Mucosa of rectum (tissue), 2 donors: ENCODE measurements around the gene C3orf33.
A peak's percentile ranks its signal among the peaks of the same experiment; 100 is the strongest.

Source experiments
- H3K27ac ChIP-seq, 2 donors: one replicate each; pipeline ENCODE4 v1.7.0; 2013; ENCODE audit warnings: inconsistent platforms in 2 of 2, low read depth in 2 of 2, low read length in 2 of 2
- H3K27me3 ChIP-seq, 2 donors: one replicate each; pipeline ENCODE4 v1.7.0; 2013; ENCODE audit warnings: low read length in 2 of 2; ENCODE audit not compliant: control insufficient read depth in 2 of 2, insufficient read depth in 2 of 2
- H3K36me3 ChIP-seq, 2 donors: one replicate each; pipeline ENCODE4 v1.7.0; 2013; ENCODE audit warnings: low read length in 2 of 2; ENCODE audit not compliant: control insufficient read depth in 2 of 2, insufficient read depth in 2 of 2
- H3K4me1 ChIP-seq, 2 donors: one replicate each; pipeline ENCODE4 v1.7.0; 2013; ENCODE audit warnings: low read length in 2 of 2, mild to moderate bottlenecking in 1 of 2; ENCODE audit not compliant: control insufficient read depth in 2 of 2, insufficient read depth in 2 of 2
- H3K4me3 ChIP-seq, 2 donors: one replicate each; pipeline ENCODE4 v1.7.0; 2013; ENCODE audit warnings: low read length in 2 of 2
- H3K9ac ChIP-seq, 2 donors: one replicate each; pipeline ENCODE4 v1.7.0; 2013; ENCODE audit warnings: low read length in 2 of 2, low read depth in 1 of 2, mild to moderate bottlenecking in 1 of 2
- H3K9me3 ChIP-seq, 2 donors: one replicate each; pipeline ENCODE4 v1.7.0; 2013; ENCODE audit warnings: low read length in 2 of 2; ENCODE audit not compliant: control insufficient read depth in 2 of 2
- donor health status: healthy.
- donor health status: Normal muscosa, but diverticular disease.

The C3orf33 gene

GRCh38 chr3:155753038-155753639, 52.9 kb downstream of the C3orf33 start:
- no peak overlapping the region for H3K9ac ChIP-seq
- no peaks in the 10 kb centered on the region for H3K4me1 ChIP-seq
- no peak overlapping the region for H3K27ac ChIP-seq
- no peaks in the 10 kb centered on the region for H3K36me3 ChIP-seq
- no peaks in the 10 kb centered on the region for H3K27me3 ChIP-seq
- no peaks in the 10 kb centered on the region for H3K9me3 ChIP-seq
- no peak overlapping the region for H3K4me3 ChIP-seq

DNA sequence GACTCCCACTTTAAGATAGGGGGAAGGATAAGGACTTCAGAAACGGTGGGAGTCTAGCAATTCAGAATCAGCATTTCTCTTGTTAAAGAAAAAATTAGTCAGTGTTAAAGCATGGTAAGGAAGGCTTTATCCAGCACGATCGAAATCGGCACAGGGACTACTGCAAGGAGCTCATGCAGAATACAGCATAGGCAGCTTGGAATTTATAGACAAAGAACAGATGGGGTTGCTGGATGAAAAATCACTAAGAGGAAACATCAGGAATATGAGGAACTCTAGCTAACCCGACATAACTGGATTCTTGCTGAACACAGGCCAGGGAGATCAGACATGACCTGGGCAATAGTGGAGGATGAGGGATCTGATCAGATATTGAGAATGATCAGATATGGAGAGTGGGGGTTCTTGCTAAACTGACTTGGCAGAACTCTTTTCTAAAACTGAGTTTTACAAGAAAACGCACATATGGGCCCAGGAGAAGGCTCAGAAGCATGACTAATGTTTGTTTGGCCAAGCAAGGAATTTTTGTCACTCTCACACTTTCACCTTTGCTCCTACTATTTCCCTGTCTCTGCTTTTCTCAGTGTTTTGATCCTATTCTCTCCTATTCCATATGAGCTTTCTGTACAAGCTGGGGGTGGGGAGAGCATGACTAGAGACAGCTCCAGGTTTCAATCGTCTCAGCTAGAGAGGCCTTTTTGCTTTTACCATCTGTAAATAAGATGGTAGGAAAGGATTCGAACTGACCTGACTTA, 57.3 kb downstream of the C3orf33 start:
- Histone ChIP-seq H3K27me3 (no peaks in the 10 kb centered on the region), H3K36me3 (no peaks in the 10 kb centered on the region), H3K4me1 (peaks cover 3% of the 10 kb centered on the region in 2 donors), H3K9ac (no peak overlapping the region), H3K9me3 (no peaks in the 10 kb centered on the region), H3K4me3 (no peak overlapping the region), H3K27ac (no peak overlapping the region)

DNA sequence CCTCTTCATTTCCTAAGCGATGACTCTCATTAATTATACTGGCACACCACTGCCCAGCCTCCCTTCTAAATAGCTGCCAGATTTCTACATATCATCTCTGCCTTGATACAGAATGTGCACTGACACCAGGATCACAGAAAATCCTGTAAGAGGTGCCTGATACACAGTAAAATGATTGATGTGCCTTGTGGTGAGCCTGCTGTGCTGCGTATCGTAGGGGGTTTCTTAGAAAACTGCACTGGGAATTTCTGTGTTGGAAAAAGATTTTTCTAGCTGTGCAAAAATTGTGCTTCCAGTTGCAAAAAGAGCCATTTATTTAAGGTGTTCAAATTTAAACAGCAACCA, 58.2 kb downstream of the C3orf33 start:
- H3K27me3 ChIP-seq: no peaks in the 10 kb centered on the region
- H3K9ac ChIP-seq: no peak overlapping the region
- H3K36me3 ChIP-seq: no peaks in the 10 kb centered on the region
- H3K4me1 ChIP-seq: peaks cover 3% of the 10 kb centered on the region in 2 donors
- H3K27ac ChIP-seq: no peak overlapping the region
- H3K4me3 ChIP-seq: no peak overlapping the region
- no peaks in the 10 kb centered on the region for H3K9me3 ChIP-seq

DNA sequence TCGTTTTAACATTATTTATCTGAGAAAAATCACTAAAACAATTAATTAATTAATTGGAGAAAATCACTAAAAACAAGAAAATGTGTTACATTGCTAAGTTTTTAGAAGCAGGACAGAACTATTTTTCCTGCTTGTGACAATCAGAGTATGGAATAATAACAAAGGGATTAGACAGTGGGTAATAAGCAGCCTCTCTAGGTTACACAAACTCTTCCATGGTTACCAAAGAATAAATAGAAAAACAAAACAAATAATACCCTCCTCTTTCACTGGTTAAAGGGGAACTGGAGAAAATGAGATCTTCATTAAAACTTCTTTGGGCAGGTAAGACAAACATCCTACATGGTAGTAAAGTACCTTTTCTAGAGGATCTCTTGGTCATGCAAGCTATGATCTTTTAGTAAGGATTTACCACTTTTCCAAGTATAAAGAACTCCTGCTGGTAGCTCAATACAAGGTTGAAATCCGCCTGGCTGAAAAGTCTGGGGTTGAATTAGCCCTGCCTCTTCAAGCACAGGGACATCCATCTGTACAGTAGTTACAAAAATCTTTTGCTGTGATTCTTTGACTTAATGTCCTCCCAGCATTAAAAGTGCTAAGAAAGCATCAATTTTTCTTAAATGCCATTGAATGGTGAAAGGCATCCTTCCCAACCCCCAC, 58.7 kb downstream of the C3orf33 start:
- H3K36me3 ChIP-seq: no peaks in the 10 kb centered on the region
- H3K4me1 ChIP-seq: peaks cover 3% of the 10 kb centered on the region in 2 donors
- H3K4me3 ChIP-seq: no peak overlapping the region
- no peak overlapping the region for H3K9ac ChIP-seq
- no peak overlapping the region for H3K27ac ChIP-seq
- no peaks in the 10 kb centered on the region for H3K9me3 ChIP-seq
- no peaks in the 10 kb centered on the region for H3K27me3 ChIP-seq

- H3K36me3 ChIP-seq: no peaks in the 10 kb centered on the region
- peaks cover 3% of the 10 kb centered on the region in 2 donors for H3K4me1 ChIP-seq
- no peak overlapping the region for H3K27ac ChIP-seq
- no peaks in the 10 kb centered on the region for H3K27me3 ChIP-seq
- H3K9ac ChIP-seq: no peak overlapping the region
- H3K9me3 ChIP-seq: no peaks in the 10 kb centered on the region
- no peak overlapping the region for H3K4me3 ChIP-seq
Observed at GRCh38 chr3:155746703-155747102, 59.4 kb downstream of the C3orf33 start.

GRCh38 chr3:155745795-155746550, 60.1 kb downstream of the C3orf33 start:
- H3K27me3 ChIP-seq: no peaks in the 10 kb centered on the region
- H3K27ac ChIP-seq: no peak overlapping the region
- H3K4me1 ChIP-seq: peaks cover 3% of the 10 kb centered on the region in 2 donors
- H3K9me3 ChIP-seq: no peaks in the 10 kb centered on the region
- H3K9ac ChIP-seq: peak overlapping the region; percentile 14 to 36
- H3K4me3 ChIP-seq: peak overlapping the region; percentile 91 to 95
- H3K36me3 ChIP-seq: no peaks in the 10 kb centered on the region

DNA sequence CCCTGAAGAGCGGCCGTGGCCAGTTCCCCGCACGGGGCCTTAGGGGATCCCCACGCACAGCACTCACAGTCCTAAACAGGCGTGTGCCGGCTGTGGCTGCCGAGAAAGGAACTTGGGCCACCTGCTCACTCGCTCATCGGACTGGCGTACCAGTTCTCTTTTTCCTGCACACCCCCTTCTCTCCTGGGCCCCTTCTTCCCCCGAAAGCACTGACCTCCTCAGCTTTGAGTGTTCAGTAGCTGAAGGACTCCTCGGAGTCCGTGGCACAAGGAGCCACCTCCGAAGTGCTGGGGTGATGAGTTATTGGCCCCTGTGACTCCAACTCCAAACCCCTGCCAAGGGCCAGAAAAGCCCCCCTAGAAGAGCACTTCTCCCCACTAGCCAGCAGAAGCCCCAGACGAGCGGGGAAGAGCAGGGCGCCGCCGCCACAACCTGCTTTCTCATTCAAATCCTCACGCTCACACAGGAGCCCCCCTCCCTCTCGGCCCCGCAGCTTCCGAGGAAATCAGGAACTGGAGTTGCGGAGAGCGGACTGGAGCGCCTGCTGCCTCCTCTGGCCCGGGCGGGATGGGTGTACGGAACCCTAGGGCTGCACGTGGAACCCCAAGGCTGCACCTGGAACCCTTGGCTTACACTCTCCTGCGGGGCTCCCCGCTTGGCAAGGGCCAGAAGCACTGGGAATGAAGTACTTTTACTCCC, 61.3 kb downstream of the C3orf33 start, which contains the start of gene PLCH1:
Gene PLCH1, minus strand, starts transcription at position 446 of the 699 bp plus-strand sequence. CDS start 40,847 bp downstream, outside the sequence.
- Histone ChIP-seq H3K27me3 (no peaks in the 10 kb centered on the region), H3K36me3 (no peaks in the 10 kb centered on the region), H3K9me3 (no peaks in the 10 kb centered on the region), H3K4me3 (peak within 1 kb of the TSS; percentile 91 to 95), H3K9ac (peak within 1 kb of the TSS; percentile 77 to 79), H3K27ac (peak within 1 kb of the TSS; percentile 8 to 68), H3K4me1 (peaks cover 3% of the 10 kb centered on the region in 2 donors)

- peaks cover 3% of the 10 kb centered on the region in 2 donors for H3K4me1 ChIP-seq
- peak overlapping the region; percentile 77 to 79 for H3K9ac ChIP-seq
- H3K36me3 ChIP-seq: no peaks in the 10 kb centered on the region
- peak overlapping the region; percentile 8 to 68 for H3K27ac ChIP-seq
- H3K9me3 ChIP-seq: no peaks in the 10 kb centered on the region
- peak overlapping the region; percentile 91 to 95 for H3K4me3 ChIP-seq
- H3K27me3 ChIP-seq: no peaks in the 10 kb centered on the region
Observed at GRCh38 chr3:155744010-155744625, 62.0 kb downstream of the C3orf33 start.

- H3K9ac ChIP-seq: peak overlapping the region; percentile 77 to 79
- H3K4me3 ChIP-seq: peak overlapping the region; percentile 91 to 95
Observed at GRCh38 chr3:155743606-155744005, 62.5 kb downstream of the C3orf33 start.

More at GRCh38 chr3:155743606-155744005, 62.5 kb downstream of the C3orf33 start:
- H3K27ac ChIP-seq: peak overlapping the region; percentile 8 to 68
- H3K27me3 ChIP-seq: no peaks in the 10 kb centered on the region
- H3K36me3 ChIP-seq: no peaks in the 10 kb centered on the region
- H3K9me3 ChIP-seq: no peaks in the 10 kb centered on the region
- peaks cover 3 to 7% of the 10 kb centered on the region in 2 donors for H3K4me1 ChIP-seq
